Endothelial cell of umbilical vein (primary cell): ENCODE measurements around the gene HOXD12. TPM values are rescaled to one million over a fixed set of nuclear protein-coding genes. Genes with fewer than 3 reads are reported as not detected.

Experiments
- BruUV-seq: library from RNA; stranded (reverse); fragments of 400-500 nt; replicated peaks from 2 replicates; lab custom pipeline; 2021; lab: Mats Ljungman, UMichigan
- CTCF ChIA-PET: fragments of 300-600, 350-600 bp; sonication (Branson Sonifier 250); formaldehyde crosslinking; loops from one replicate; lab custom pipeline; 2021; ENCODE audit warnings: antibody characterized with exemption, inconsistent platforms; lab: Charles Lee
- POLR2A ChIA-PET: fragments of 300-600, 350-600 bp; sonication (Branson Sonifier 250); formaldehyde crosslinking; loops from one replicate; lab custom pipeline; 2021; ENCODE audit warnings: antibody characterized with exemption, inconsistent platforms; lab: Charles Lee
- DNase-seq: peaks from one replicate; pipeline ENCODE4 v3.0.0-alpha.2; 2011; ENCODE audit warnings: low read depth, low spot score
- FAIRE-seq: peaks from 2 replicates; lab custom pipeline; 2011; peaks lifted over from hg19 to GRCh38; lab: Jason Lieb, UNC
- H2AFZ ChIP-seq: 2 replicates; pipeline ENCODE4 v1.6.0; 2012; ENCODE audit warnings: low read depth, low read length, control low read depth, inconsistent platforms
- H3K27ac ChIP-seq: 2 replicates; pipeline ENCODE4 v1.5.1; 2011; ENCODE audit warnings: low read depth, mild to moderate bottlenecking, control low read depth, low read length, moderate library complexity; ENCODE audit not compliant: insufficient read depth
- H3K27me3 ChIP-seq, 2 experiments: 2 replicates each; pipeline versions ENCODE4 v1.6.0 to v1.6.1; 2011; ENCODE audit warnings: low read length in 2 of 2, mixed read lengths in 1 of 2; ENCODE audit not compliant: control insufficient read depth in 2 of 2, insufficient read depth in 2 of 2
- H3K36me3 ChIP-seq, 2 experiments: 2 replicates in 1 of 2; 3 replicates in 1 of 2; pipeline ENCODE4 v1.5.1; 2011; ENCODE audit warnings: low read length in 2 of 2, mild to moderate bottlenecking in 1 of 2, moderate library complexity in 1 of 2; ENCODE audit not compliant: control insufficient read depth in 2 of 2, insufficient read depth in 2 of 2; ENCODE audit errors: extremely low read depth in 1 of 2
- H3K4me1 ChIP-seq: 3 replicates; pipeline ENCODE4 v1.5.1; 2011; ENCODE audit warnings: mild to moderate bottlenecking, low read length; ENCODE audit not compliant: control insufficient read depth, insufficient read depth; ENCODE audit errors: extremely low read depth
- H3K4me2 ChIP-seq: 2 replicates; pipeline ENCODE4 v1.6.1; 2011; ENCODE audit warnings: low read length, control low read depth, mixed read lengths; ENCODE audit not compliant: insufficient read depth
- H3K4me3 ChIP-seq, 3 experiments: fragments of 200-600 bp in 1 of 3; sonication (generic), shearing (Covaris generic) in 1 of 3; replicated peaks in 1 of 3; 2 replicates each; pipeline ENCODE4 v1.5.1; 2011 to 2016; ENCODE audit warnings: control low read depth in 3 of 3, low read length in 3 of 3, mild to moderate bottlenecking in 2 of 3, inconsistent platforms in 1 of 3, low read depth in 1 of 3, moderate library complexity in 1 of 3; ENCODE audit not compliant: insufficient read depth in 1 of 3
- H3K79me2 ChIP-seq: 2 replicates; pipeline ENCODE4 v1.6.0; 2012; ENCODE audit warnings: low read length, inconsistent platforms; ENCODE audit not compliant: control insufficient read depth, insufficient read depth
- H3K9ac ChIP-seq: replicated peaks from 2 replicates; pipeline ENCODE3; 2011; ENCODE audit warnings: low read length, control low read depth; ENCODE audit not compliant: insufficient read depth; ENCODE audit errors: extremely low read depth
- H3K9me1 ChIP-seq: replicated peaks from 3 replicates; pipeline ENCODE4 v1.6.0; 2011; ENCODE audit warnings: mild to moderate bottlenecking, low read length; ENCODE audit not compliant: control insufficient read depth, insufficient read depth; ENCODE audit errors: extremely low read depth
- H3K9me3 ChIP-seq: replicated peaks from 2 replicates; pipeline ENCODE4 v1.5.1; 2012; ENCODE audit warnings: low read length, inconsistent platforms; ENCODE audit not compliant: control insufficient read depth, insufficient read depth
- H4K20me1 ChIP-seq: replicated peaks from 2 replicates; pipeline ENCODE3; 2011; ENCODE audit warnings: mild to moderate bottlenecking, low read length; ENCODE audit not compliant: control insufficient read depth, insufficient read depth; ENCODE audit errors: extremely low read depth
- EZH2 ChIP-seq: IDR thresholded peaks from 2 replicates; pipeline ENCODE4 v1.6.1; 2012; ENCODE audit warnings: borderline replicate concordance, low read depth, mild to moderate bottlenecking, moderate library complexity, low read length, inconsistent platforms; ENCODE audit not compliant: severe bottlenecking
- FOS ChIP-seq: IDR thresholded peaks from 2 replicates; pipeline ENCODE4 v1.6.1; 2011; ENCODE audit warnings: mild to moderate bottlenecking, low read length, moderate library complexity, borderline replicate concordance; ENCODE audit not compliant: insufficient read depth
- GATA2 ChIP-seq: IDR thresholded peaks from 2 replicates; pipeline ENCODE4 v1.7.0; 2011; ENCODE audit warnings: low read depth, mild to moderate bottlenecking, moderate library complexity, mixed read lengths, low read length; ENCODE audit not compliant: insufficient read length, insufficient read depth
- JUN ChIP-seq: IDR thresholded peaks from 2 replicates; pipeline ENCODE4 v1.6.1; 2011; ENCODE audit warnings: borderline replicate concordance, low read depth; ENCODE audit not compliant: insufficient read length, insufficient read depth
- MYC ChIP-seq: IDR thresholded peaks from one replicate; pipeline ENCODE4 v1.6.1; 2011; ENCODE audit warnings: mild to moderate bottlenecking, low read depth, low read length
- POLR2A ChIP-seq: IDR thresholded peaks from 2 replicates; pipeline ENCODE4 v1.6.1; 2012; ENCODE audit warnings: low read depth, mild to moderate bottlenecking, control low read depth, low read length
- POLR2AphosphoS5 ChIP-seq: IDR thresholded peaks from 2 replicates; pipeline ENCODE4 v1.6.1; 2012; ENCODE audit warnings: low read depth, mild to moderate bottlenecking, control low read depth, low read length, moderate library complexity; ENCODE audit not compliant: insufficient read depth
- dilution Hi-C: fragments of 300-500 bp; cut with MboI; formaldehyde crosslinking; loops from one replicate; pipeline ENCODE4 v1.15.0; 2019; ENCODE audit warnings: low sequenced_read_pairs; ENCODE audit not compliant: extremely low pct_ligation_motif_present
- intact Hi-C: fragments of 100-400 bp; cut with micrococcal nuclease; formaldehyde crosslinking; loops from one replicate; pipeline ENCODE4 v1.10.0; 2022
- polyA plus RNA-seq, 4 experiments: library from polyadenylated mRNA; depleted of rRNA in 3 of 4; stranded (reverse) in 3 of 4; unstranded in 1 of 4; fragments of >200 nt; gene quantifications; 2 replicates each; pipeline versions ENCODE4 v1.2.1 to v1.2.3, GENCODE V29; 2011 to 2012; ENCODE audit warnings: missing spikeins in 1 of 4
- total RNA-seq: library from RNA; stranded (reverse); gene quantifications from 2 replicates; pipeline ENCODE4 v1.2.3, GENCODE V29; 2021
- TF ChIP-seq, protein P1 (sequence below): IDR thresholded peaks from 2 replicates; pipeline ENCODE4 v1.6.1; 2011; ENCODE audit not compliant: insufficient read depth, insufficient read length
- TF ChIP-seq, protein P2 (sequence below), 2 donors: IDR thresholded peaks; 1 replicate in 1 of 2; 2 replicates in 1 of 2; pipeline ENCODE4 v1.5.1; 2011; ENCODE audit warnings: low read length in 2 of 2, mild to moderate bottlenecking in 2 of 2, moderate library complexity in 2 of 2, control low read depth in 1 of 2, inconsistent platforms in 1 of 2, low read depth in 1 of 2; ENCODE audit not compliant: insufficient read depth in 1 of 2; ENCODE audit errors: extremely low read depth in 1 of 2

Gene HOXD12
- total and polyA plus RNA-seq, 2 donors (not counting 3 experiments of a cell fraction or from before 2014, with no cell fraction given) = not detected

DNA sequence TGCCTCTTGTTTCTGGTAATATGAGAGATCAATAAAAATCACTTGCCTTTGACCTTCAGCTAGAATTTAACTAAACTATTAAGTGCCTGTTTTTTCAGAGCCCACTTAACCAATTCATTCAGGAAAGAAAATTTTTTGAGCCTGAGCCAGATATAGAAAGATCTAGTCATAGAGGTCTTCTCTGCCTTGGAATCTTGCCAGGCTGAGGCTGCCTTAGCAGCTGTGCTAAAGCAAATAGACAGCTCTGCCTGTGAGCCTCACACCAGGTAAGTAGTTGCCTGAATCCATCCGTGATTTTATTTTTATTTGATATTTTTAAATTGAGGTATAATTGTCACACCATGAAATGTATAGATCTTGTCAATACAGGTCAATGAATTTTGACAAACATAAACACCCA, 43.2 kb upstream of the HOXD12 start:
- peaks cover 3 to 11% of the 10 kb centered on the region in 2 experiments for H3K27me3 ChIP-seq
- no peaks in the 10 kb centered on the region for H3K79me2 ChIP-seq
- TF ChIP-seq, protein P1, sequence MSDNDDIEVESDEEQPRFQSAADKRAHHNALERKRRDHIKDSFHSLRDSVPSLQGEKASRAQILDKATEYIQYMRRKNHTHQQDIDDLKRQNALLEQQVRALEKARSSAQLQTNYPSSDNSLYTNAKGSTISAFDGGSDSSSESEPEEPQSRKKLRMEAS = no peak
- TF ChIP-seq FOS (no peak), POLR2AphosphoS5 (no peak), MYC (no peak), POLR2A (no peak), JUN (no peak), GATA2 (no peak), EZH2 (no peak)
- TF ChIP-seq, protein P2, sequence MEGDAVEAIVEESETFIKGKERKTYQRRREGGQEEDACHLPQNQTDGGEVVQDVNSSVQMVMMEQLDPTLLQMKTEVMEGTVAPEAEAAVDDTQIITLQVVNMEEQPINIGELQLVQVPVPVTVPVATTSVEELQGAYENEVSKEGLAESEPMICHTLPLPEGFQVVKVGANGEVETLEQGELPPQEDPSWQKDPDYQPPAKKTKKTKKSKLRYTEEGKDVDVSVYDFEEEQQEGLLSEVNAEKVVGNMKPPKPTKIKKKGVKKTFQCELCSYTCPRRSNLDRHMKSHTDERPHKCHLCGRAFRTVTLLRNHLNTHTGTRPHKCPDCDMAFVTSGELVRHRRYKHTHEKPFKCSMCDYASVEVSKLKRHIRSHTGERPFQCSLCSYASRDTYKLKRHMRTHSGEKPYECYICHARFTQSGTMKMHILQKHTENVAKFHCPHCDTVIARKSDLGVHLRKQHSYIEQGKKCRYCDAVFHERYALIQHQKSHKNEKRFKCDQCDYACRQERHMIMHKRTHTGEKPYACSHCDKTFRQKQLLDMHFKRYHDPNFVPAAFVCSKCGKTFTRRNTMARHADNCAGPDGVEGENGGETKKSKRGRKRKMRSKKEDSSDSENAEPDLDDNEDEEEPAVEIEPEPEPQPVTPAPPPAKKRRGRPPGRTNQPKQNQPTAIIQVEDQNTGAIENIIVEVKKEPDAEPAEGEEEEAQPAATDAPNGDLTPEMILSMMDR (IDR thresholded peaks at IDR 0.05; ENCODE audit: extremely low read depth in 1 of 2, insufficient read depth in 1 of 2, low read depth in 1 of 2, low read length in 2 of 2) = no peak
- intact Hi-C loops = no loop called here
- H3K9me3 ChIP-seq = no peaks in the 10 kb centered on the region
- no peak overlapping the region for H3K4me3 ChIP-seq
- no peaks in the 10 kb centered on the region for H3K9me1 ChIP-seq
- no peaks in the 10 kb centered on the region for H4K20me1 ChIP-seq
- no peaks in the 10 kb centered on the region for H3K4me1 ChIP-seq
- dilution Hi-C loops = no loop called here
- H3K36me3 ChIP-seq = no peaks in the 10 kb centered on the region
- CTCF ChIA-PET = no interaction called here
- FAIRE-seq = no peak
- H2AFZ ChIP-seq = no peak overlapping the region
- POLR2A ChIA-PET = no interaction called here
- H3K4me2 ChIP-seq = no peak overlapping the region
- no peak for DNase-seq
- H3K9ac ChIP-seq = no peak overlapping the region
- H3K27ac ChIP-seq = no peak overlapping the region
- BruUV-seq = no TSS peak
